ENCODE data around the gene RPUSD1.

DNA sequence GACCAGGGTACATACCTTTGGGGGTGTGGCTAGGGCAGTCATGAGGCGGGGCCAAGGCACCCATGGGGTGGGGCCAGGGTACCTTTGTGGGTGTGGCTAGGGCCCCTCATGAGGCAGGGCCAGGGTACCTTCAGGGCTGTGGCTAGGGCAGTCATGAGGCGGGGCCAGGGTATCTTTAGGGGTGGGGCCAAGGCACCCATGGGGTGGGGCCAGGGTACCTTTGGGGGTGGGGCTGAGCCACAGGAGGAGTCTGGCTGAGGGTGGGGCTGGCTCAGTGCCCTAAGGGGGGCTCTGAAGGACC, 8.9 kb upstream of the RPUSD1 start:
- TF ChIP-seq, protein P1, sequence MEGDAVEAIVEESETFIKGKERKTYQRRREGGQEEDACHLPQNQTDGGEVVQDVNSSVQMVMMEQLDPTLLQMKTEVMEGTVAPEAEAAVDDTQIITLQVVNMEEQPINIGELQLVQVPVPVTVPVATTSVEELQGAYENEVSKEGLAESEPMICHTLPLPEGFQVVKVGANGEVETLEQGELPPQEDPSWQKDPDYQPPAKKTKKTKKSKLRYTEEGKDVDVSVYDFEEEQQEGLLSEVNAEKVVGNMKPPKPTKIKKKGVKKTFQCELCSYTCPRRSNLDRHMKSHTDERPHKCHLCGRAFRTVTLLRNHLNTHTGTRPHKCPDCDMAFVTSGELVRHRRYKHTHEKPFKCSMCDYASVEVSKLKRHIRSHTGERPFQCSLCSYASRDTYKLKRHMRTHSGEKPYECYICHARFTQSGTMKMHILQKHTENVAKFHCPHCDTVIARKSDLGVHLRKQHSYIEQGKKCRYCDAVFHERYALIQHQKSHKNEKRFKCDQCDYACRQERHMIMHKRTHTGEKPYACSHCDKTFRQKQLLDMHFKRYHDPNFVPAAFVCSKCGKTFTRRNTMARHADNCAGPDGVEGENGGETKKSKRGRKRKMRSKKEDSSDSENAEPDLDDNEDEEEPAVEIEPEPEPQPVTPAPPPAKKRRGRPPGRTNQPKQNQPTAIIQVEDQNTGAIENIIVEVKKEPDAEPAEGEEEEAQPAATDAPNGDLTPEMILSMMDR (IDR thresholded peaks at IDR 0.05): no peak
- no peak for TF ChIP-seq POLR2A (IDR thresholded peaks at IDR 0.05)

Measured in Peyer's patch (tissue), 4 donors.